ENCODE measurements around the gene DYRK1A.
"Not testable (repeated sequence)": the region's sequence is repeated elsewhere in the genome, so short reads cannot be mapped to it uniquely, and the experiment has no call there.

The DYRK1A gene

GRCh38 chr21:37531431-37531932 is 164.9 kb downstream of the DYRK1A start:
- DNase-seq, result no peak

- no peak for DNase-seq
These were observed 166.6 kb downstream of the DYRK1A start for GRCh38 chr21:37532868-37533780.

- no peak for DNase-seq
These were observed 167.9 kb downstream of the DYRK1A start for GRCh38 chr21:37534431-37534830.

- DNase-seq, result no peak
These were observed 168.6 kb downstream of the DYRK1A start for GRCh38 chr21:37535130-37535529.

DNA sequence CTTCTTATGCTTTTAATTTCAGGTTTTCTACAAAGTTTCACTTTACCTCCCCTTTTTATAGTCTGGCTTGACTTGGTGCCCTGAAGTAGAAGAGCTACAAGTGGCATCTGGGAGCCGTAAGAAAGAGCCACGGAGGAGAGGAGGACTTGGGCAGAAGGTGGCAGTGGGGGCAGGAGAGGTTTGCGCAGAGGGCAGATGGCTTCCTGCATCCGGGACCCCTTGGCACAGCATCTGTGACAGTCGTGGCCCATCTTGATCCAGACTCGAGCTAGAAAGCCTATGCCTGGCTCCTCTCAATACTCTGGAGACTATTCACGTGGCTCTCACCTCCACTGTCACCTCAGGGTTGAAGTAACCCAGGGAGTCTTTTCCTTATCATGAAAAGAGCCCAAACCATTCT is 169.1 kb downstream of the DYRK1A start:
- DNase-seq, result no peak

- DNase-seq, result no peak
These were observed 170.2 kb downstream of the DYRK1A start for GRCh38 chr21:37536616-37537278.

DNA sequence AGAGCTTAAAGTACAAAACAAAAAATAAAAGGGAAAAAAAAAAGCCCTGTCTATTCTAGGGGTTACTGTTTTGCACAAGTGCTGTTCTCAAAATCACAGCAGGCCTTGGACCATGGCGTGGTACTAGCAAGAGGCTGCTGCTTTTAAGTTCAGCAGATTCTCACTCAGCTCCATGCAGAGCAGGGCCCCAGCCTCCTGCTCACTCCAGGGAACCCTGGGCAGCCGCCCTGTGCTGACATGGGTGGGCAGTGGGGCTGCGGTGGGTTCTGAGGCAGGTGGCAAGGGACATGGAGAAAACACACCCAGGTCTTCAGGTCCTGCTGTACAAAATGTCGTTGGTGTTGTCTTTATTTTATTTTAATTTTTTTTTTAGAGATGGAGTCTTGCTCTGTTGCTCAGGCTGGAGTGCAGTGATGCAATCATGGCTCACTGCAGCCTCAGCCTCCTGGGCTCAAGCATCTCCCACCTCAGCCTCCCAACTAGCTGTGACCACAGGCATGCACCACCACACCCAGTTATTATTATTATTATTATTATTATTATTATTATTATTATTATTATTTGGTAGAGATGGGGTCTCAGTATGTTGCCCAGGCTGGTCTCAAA is 170.9 kb downstream of the DYRK1A start:
- no peak for DNase-seq

GRCh38 chr21:37538971-37539590 is 172.5 kb downstream of the DYRK1A start:
- DNase-seq, result no peak

DNA sequence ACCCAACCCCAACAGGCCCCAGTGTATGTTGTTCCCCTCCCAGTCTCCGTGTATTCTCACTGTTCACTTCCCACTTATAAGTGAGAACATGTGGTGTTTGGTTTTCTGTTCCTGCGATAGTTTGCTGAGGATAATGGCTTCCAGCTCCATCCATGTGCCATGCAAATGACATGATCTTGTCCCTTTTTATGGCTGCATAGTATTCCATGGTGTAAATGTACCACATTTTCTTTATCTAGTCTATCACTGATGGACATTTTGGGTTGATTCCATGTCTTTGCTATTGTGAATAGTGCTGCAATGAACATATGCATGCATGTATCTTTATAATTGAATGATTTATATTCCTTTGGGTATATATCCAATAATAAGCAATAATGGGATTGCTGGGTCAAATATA is 174.6 kb downstream of the DYRK1A start:
- not testable (repeated sequence) for DNase-seq

DNA sequence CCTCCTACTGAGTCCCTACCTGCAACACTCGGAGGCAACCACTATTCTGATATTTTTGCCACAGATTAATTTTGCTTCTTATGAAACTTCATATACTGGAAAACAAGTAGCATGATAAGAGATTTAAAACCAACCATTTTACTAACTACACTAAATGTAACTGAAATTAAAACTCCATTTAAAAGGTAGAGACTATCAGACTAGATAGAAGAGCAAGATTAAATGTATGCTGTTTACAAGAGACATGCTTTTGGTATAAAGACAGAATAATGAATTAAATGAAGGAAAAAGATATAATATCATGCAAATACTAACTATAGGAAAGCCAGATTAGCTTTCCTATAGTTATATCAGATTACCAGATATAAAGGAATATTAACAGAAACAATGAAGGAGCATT is 175.9 kb downstream of the DYRK1A start:
- DNase-seq, result no peak

DNA sequence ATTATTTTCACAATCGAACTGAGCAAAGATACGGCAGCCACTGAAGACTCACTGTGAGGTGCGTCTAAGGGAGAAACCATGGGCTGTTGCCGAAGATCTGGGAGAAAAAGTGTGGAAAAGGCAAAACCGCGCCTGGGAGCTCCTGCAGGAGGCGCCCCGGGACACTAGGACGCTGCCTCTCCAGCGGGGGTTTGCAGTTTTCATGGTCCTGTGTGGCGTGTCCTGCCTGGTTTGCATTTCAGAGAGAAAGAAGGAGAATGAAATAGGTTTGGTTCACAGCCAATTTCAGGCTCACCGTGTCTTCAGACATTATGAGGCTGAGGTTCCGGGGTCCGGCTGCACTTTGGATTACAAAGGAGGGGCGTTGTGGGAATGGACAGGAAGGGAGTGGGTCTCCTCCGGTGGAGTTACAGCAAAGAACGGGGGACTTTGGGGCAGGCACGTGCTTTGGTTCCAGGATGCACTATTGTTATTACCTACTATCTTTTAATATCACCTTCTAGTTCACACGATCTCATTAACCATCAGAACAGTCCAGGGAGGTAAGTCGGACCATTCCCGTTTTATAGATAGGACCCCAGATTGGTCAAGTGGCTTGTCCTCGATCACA is 179.8 kb downstream of the DYRK1A start:
- no peak for DNase-seq

DNA sequence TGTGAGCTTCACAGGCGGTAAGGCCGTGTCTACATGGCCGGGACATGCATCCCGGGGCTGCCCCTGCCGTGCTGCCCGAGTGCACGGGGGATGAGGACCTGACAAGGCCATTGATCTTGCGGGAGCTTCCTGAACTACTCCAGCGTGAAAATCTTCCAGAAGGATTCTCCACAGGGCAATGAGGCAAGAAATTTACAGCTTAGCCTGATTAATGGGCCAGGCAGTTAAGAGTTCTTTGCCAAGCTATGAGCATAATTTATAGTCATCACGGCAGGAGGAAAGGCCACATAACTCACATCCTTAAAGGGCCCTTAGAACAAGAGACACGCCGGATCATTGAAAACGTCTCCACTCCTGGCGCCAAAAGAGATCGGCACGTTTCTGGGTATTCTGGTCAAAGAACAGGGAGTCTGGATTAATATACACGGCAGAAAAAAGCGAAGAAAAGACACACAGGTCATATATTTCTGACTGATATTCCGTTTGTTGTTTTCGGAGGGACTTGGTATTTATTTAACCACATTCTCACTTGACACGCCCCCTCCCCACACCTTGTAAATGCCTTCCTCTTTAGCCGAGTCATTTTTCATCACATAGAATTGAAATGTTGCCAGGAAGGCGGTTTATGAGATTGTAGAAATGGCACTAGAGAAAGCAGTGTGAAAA is 180.5 kb downstream of the DYRK1A start:
- no peak for DNase-seq

DNA sequence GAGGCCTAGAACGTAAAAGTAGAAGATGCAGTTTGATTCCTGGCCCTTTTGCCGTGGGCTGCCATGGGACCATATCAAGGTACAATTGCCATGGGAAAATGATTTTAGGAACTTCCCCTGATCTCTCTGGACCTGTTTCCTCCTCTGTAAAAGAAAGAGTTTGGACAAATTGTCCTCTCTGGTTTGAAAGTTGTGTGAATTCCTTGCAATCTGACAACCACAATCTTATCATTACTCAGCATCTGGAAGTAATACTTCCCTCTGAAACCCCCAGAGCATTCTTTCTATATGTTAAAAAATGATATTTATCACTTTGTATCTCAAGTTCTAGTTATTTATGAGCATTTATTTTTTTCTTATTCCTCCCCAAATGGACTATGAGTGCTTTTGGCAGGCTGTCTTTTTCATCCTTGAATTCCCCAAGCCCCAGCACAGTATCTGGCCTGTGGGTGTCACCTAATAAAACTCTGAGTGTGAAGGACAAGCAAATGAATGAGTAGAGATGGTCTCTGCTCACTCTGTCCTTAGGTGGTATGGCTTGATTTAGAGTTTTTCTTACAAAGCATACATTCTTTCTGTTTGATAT is 181.1 kb downstream of the DYRK1A start:
- DNase-seq, result no peak

DNA sequence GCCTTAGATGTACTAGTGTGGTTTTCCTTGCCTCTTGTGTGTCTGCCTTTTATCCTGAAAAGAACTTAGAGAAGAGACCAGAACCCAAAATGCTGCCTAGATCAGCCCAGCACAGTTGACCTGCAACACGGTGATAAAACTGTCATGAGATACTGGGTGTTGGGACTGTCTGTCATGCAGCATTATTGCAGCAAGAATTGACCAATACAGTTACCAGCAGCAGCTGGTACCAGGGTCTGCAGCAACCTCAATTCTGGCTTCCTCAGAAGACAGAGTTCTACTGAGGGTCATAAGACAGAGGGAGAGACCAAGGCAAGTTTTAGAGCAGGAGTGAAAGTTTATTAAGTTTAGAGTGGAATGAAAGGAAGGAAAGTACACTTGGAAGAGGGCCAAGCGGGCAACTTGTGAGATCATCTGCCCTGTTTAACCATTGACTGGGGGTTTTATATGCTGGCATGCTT is 182.0 kb downstream of the DYRK1A start:
- no peak for DNase-seq

DNA sequence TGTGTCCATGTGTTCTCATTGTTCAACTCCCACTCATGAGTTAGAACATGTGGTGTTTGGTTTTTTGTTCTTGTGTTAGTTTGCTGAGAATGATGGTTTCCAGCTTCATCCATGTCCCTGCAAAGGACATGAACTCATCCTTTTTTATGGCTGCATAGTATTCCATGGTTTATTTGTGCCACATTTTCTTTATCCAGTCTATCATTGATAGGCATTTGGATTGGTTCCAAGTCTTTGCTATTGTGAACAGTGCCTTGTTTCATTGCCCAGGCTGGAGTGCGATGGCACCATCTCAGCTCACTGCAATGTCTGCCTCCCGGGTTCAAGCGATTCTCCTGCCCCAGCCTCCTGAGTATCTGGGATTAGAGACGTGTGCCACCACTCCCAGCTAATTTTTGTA is 183.2 kb downstream of the DYRK1A start:
- DNase-seq, result not testable (repeated sequence)

- DNase-seq, result no peak
These were observed 183.6 kb downstream of the DYRK1A start for GRCh38 chr21:37550157-37550556.

- DNase-seq, result no peak
These were observed 184.2 kb downstream of the DYRK1A start for GRCh38 chr21:37550618-37551330.

GRCh38 chr21:37551331-37551992 is 184.9 kb downstream of the DYRK1A start:
- DNase-seq, result no peak

DNA sequence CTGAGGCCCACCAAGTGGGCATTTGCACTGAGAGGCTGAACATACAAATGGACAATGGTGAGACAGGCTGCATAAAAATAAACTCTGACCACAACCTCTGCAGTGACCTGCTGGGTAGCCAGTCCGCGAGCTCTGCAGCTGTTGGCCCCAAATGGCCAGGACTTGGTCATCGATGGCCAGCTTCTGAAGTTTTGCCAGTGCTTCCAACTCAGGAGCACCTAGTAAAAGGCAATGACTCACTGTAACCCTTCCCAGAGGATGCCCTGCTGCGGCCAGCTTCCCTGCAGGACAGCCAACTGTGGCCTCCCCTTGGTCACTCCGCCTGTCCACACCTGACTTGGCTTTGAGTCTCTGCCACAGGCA is 185.4 kb downstream of the DYRK1A start:
- no peak for DNase-seq

GRCh38 chr21:37552496-37553029 is 186.0 kb downstream of the DYRK1A start:
- no peak for DNase-seq

All from DMS 273 treated with DMSO at 0.1 percent for 48 hours (cell line).